ENCODE data around the gene ZNF236.

DNA sequence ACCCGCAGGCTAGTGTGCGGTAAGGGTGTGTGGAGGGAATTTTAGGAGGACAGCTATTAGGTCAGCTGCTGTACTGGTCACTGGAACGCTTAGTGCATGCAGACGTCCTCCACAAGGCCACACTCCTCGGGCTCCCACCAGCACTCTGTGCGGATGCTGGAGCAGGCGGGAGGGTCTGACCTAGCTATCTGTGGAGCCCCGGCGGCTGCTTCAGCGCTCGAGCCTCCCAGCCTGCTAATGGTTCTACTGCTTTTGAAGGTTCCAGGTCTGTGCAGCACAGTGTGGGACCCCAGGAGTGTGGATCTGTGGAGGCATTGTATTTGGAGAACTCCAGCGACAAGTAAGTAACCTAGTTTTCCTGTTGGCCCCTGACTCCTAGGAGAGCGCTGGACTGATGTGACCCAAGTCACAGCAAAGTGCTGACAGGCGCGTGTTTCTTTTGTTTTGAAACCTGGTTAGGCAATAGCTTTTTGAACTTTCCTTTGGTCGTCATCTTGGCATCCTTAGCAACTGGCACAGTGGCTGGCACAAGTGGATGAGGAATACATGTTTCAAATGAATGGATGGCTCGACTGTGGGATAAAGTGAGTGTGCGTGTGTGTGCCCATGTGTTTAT, 113.5 kb downstream of the ZNF236 start:
- no peak for TF ChIP-seq CTCF (IDR thresholded peaks at IDR 0.05; ENCODE audit: poor library complexity)
- TF ChIP-seq EZH2 (IDR thresholded peaks at IDR 0.05; ENCODE audit: borderline replicate concordance) = no peak
- TF ChIP-seq EZH2phosphoT487 (IDR thresholded peaks at IDR 0.05; ENCODE audit: low read depth, severe bottlenecking, unreplicated experiment) = no peak
